Fibroblast of the conjunctiva (primary cell): ENCODE measurements around the gene SUN5.
"Not testable (repeated sequence)": the region's sequence is repeated elsewhere in the genome, so short reads cannot be mapped to it uniquely, and the experiment has no call there.

ENCODE experiments used
- DNase-seq: peaks from one replicate; pipeline ENCODE4 v3.0.0-alpha.2; 2010; ENCODE audit warnings: low read depth

Gene SUN5

DNA sequence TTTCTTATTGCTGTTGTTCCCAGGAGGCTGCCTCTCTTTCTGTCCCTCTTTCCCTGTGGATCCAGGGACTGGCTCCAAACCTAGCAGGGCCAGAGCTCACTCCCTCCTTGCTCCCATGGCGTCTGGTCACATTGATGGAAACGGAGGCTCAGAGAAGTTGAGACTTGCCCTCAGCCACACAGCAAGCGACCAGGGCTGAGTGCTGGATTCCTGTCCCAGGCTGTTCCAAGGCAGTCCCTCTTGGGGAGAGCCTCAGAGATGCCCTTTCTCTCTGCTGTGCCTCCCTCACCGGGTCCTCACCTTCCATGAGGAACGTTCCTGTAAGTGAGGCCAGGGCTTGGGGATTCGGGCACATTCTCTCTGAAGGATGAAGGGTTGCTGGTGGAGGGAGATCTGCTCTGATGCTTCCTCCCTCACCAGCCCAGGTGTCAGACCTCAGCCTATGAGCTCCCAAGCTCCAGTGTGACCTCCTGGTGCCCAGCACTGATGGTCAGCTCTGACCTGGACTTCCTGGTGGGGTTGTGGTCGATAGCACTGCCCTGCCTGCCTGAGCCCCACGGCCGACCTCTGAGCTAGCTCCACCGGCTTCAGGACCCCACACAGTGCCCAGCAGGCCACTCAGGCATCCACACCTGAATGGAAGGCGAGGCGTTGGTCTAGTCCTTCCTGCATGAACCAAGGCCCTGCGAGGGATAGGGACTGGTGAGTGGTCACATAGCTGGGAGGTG is 26.8 kb downstream of the SUN5 start:
- no peak for DNase-seq

DNA sequence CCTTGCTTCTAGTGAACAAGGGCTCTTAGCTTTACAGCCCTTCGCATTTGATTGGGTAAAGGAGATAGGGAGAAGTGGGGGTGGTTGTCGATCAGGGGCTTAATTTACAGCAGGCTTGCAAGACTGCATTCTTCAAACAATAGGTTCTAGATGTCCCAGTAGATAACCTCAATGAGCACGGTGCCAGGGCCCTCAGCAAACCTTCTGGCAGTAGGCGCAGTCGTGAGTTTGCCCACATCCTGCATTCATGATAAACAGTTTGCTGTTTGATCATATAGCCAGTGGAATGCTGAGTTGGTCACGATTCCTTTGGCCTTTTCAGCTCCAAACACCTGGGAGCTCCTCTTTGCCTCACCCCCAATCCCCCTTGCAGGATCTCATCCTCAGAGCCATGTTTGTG is 27.5 kb downstream of the SUN5 start:
- DNase-seq: no peak

DNA sequence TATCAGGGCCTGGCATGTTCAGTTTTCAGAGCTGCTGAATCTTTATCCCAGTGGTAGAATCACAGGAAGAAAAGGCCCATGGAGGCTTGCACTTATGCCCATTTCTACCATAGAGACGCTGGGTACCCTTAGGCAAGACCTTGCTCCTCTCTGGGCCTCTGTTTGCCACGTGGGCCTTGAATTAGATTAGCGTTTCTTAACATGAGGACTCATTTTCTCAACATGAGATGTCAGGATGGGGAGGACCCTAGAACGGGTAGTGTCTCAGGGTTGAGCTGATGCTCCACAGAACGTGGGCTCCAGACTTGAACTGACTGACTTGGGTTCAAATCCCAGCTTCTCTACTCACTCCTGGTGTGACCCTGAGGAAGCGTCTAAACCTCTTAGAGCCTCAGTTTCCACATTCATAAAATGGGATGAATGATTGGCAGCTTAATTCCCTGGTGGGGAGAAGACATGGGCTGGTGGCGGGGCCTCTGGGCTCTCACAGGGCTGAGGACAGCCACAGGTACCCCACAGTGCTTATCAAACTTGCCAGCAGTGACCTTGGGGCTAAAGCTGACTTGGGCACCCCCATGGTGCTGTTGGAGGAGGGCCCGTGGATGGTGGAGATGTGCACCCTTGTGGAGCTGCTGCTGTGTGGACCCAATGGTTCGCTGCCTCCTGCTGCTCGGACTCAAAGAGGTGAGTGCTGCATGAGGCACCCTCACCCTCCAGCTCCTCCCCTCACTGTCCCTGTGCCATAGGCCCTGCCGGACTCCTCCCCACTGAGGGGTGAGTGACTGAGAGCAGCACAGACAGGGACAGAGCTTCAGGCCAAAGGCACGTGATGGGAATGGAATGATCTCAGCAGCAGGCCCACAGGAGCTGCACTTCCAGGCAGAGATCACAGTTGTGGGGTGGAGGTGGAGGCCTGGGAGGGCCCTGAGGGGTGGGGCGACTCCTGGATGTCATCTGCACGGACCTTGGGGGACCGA is 28.2 kb downstream of the SUN5 start:
- DNase-seq: no peak

- not testable (repeated sequence) for DNase-seq
Measured at GRCh38 chr20:32975121-32975520, 29.1 kb downstream of the SUN5 start.

DNA sequence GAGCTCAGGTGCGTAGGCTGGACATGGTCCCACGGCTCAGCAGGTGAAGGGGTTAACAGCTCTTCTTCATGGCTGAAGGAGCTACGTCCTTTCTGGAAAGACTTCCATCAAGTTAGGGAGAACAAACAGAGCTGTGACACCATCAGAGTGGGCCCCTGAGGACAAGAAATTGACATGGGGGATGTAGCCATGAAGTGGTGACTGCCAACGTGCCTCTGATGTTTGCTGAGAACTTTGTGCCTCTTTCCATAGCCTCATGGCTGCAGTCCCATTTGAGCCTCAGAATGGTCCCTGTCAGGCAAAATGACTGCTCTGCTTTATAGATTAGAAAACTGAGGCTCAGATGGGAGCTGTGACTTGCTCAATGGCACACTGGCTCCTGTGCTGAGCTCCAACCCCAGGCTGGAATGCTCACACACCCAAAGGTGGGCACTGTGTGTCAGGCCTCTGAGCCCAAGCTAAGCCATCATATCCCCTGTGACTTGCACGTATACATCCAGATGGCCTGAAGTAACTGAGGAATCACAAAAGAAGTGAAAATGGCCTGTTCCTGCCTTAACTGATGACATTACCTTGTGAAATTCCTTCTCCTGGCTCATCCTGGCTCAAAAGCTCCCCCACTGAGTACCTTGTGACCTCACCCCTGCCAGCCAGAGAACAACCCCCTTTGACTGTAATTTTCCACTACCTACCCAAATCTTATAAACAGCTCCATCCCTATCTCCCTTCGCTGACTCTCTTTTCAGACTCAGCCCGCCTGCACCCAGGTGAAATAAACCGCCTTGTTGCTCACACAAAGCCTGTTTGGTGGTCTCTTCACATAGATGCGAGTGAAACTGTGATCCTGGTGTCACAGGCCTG is 29.8 kb downstream of the SUN5 start:
- DNase-seq: not testable (repeated sequence)

- no peak for DNase-seq
Measured at GRCh38 chr20:32973077-32973717, 31.0 kb downstream of the SUN5 start.

DNA sequence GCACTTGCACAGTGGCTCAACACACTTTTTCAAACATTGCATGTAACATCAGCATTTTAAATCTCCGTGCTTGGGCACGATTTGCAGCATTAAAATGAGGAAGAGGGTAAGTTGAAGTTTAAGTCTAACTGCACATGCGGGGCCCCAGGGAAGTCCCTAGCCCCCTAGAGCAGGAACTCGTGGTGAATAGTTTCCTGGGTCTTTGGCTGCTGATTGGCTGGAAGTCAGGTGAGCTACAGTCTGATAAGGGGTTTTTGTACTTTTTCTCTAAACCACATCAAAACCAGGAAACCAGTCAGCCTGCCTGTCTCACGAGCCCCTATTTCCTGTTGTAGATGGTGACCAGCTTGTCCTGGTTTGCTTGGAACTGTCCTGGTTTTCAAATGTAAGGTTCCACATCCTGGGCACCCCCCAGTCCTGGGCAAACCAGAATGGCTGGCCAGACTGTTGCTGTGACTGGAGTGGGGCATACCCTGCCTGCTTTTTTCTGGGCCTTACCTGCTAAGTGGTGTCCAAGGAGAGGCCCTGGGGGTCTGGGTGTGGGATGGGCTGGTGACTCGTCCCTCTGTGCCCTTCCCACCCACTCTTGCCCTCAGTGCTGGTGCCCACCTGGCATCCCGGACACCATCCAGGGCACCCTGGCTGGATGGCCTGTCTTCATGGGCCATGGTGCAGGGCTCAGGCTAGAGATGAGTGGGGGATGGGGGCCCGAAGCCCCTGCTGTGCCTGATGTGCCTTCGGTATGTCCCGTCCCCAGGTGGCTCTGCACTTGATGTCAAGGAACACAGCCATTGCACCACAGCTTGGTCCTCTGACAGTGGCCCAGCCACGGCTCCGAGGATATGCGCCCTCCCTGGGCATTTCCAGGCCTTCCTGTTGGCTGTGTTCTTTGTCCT is 31.8 kb downstream of the SUN5 start:
- DNase-seq: no peak

DNA sequence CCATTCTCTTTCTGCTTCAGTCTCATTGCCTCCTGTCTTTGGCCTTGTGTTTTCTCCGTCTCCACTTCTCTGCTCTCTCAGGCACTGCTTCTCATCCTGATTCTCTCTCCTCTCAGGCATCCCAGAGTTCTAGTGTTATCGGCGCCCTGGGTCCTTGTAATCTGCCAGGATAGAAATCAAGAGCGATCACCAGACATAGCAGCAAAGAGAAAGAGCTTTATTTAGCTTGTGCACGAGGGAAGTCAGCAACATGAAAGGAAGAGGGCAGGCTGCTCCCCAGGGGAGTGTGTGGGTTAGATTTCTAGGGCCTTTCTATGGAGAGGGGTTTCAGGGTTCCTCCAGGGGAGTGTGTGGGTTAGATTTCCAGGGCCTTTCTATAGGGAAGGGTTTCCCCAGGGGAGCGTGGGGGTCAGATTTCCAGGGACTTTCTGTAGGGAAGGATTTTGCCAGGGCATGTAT is 32.5 kb downstream of the SUN5 start:
- no peak for DNase-seq

- no peak for DNase-seq
Measured at GRCh38 chr20:32970973-32971300, 33.3 kb downstream of the SUN5 start.

- DNase-seq: no peak
Measured at GRCh38 chr20:32970115-32970972, 33.9 kb downstream of the SUN5 start.

- DNase-seq: no peak
Measured at GRCh38 chr20:32969356-32970114, 34.7 kb downstream of the SUN5 start.

DNA sequence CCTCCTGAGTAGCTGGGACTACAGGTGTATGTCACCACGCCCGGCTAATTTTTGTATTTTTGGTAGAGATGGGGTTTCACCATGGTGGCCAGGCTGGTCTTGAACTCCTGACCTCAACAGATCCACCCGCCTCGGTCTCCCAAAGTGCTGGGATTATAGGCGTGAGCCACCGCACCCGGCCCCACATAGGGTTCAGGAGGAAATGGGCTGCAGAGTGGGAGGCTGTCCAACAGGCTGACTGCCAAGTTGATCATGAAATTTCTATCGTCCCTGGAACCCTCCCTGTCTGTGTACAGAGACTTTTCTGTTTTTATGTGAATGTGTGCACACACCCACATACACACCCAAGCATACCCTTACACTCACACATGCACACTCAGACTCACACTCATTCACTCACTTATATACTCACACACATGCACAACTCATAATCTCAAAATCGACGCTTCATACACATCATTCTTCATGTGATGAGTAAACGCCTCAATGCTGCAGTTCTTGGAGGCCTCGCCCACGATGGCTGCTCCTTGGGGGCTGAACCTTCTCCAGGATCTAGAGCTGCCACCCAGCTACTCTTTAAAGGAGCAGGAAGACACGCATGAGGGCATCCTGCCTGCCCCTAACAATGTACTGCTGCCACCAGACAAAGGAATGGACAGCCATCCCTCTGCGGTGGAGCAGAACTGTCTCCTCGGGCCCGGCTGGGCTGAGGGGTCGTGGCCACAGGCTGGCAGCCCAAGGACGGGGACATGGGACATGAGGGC is 35.6 kb downstream of the SUN5 start:
- no peak for DNase-seq

- no peak for DNase-seq
Measured at GRCh38 chr20:32967961-32968457, 36.2 kb downstream of the SUN5 start.

DNA sequence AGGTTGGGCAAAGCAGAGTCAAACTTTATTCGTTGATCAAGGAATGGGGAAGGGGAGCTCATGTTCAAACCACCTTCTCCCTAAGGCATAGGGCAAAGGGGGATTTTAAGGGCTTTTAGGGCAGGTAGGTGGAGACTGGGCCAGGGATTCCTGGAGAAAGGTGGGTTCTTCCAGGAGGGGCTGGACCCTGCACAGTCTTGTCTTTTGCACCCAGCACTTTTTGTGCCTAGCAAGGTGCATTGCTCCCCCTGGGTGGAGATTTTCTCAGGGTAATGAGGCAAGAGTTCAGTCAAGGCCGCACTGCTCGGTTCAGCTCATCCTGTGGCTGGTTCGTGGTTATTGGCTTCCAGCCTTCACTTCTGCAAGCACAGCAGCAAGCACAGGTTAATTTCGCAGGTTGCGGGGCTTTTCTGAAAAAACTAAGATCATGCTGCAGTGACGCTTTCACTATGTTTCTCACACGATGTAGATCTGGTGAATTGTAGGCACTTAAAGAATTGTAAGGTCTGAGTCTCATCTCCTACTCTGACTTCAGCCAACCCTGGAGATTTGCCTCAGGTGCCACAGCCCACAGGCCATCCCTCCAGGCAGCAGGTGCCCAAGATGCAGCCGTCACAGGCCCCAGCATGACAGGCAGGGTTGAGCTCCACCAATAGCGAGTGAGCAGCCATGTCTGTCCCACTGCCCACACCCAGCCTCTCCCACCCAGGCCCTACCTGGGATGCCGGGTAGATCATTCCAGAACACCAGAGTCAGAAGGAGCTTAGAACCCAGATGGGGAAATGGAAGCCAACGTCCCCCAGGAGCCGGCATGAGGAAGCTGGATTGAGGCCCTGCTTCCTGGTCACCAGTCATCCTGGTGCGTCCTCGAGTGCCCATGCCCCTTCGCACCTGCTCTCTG is 37.1 kb downstream of the SUN5 start:
- no peak for DNase-seq

DNA sequence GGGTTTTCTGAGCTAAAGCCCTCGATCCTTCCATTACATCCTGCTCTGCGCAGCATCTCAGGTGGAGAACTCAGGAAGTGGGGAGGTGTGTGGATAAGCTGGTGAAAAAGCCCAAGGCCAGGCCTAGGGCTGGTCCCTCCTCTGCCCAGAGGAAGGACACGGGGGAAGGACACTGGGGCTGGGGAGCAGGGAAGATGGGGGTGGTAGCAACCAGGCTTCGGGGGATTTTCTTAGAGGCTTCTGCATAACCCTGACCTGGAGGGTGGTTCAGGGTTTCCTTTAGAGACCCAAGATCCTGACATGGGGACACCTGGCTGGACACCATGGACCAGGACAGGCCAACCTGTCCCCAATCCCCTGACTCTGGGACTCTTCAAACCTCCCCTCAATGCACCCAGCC is 37.9 kb downstream of the SUN5 start:
- no peak for DNase-seq

DNA sequence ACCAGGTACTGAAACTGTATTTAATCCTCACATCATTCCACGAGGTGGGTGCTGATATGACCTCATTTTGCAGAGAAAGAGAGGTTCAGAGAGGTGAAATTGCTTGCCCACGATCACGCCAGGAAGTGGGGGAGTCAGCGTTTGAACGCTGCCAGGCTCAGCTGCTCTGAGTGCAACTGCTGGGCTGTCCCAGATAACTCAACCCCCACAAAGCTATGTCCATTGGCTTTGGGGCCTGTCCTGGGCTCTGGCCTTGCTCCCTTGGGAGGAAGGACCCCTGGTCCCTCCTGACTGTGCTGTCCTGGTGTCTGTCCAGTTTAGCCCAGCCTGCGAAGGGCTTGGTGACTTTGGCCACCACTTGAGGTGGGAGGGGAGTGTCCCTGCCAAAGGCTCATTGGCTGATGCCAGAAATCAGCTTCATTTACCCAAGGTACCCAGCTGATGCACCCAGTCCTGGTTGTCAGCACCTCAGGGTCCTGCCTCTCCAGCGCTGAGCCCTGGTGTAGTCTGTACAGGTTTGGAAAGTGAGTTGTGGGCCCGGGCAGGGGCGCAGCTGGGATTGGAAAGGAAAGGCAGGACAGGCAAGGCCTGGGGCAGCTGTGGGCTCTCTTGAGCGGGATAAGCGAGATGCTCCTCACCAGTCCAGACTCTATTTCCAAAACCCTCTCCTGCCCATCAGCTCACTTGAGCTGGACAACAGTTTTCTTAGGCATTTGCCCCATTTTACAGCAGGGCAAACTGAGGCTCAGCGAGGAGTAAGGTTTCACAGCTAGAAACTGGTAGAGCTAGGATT is 38.5 kb downstream of the SUN5 start:
- no peak for DNase-seq
